ENCODE results near the gene MGMT.

Gene MGMT

DNA sequence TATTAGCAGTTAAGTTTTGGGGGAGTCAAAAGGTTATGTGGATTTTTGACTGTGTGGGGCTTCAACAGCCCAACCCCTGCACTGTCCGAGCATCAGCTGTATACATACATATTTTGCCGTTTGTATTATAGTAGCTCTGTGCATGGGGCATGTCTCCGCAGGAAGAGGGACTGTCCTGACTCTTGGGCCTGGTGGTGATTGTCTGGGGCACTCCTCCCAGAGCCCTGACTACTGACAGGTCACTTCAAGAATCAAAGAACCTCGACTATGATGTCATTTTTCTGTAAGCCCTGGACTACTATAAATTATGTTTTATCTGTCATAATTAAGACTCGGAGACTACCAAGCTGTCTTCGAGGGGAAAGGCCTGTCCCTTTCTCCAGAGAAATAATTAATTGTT lies 51.8 kb downstream of the MGMT start:
- no peak for DNase-seq (ENCODE audit: low read depth in 2 of 3, low spot score in 1 of 3)

DNA sequence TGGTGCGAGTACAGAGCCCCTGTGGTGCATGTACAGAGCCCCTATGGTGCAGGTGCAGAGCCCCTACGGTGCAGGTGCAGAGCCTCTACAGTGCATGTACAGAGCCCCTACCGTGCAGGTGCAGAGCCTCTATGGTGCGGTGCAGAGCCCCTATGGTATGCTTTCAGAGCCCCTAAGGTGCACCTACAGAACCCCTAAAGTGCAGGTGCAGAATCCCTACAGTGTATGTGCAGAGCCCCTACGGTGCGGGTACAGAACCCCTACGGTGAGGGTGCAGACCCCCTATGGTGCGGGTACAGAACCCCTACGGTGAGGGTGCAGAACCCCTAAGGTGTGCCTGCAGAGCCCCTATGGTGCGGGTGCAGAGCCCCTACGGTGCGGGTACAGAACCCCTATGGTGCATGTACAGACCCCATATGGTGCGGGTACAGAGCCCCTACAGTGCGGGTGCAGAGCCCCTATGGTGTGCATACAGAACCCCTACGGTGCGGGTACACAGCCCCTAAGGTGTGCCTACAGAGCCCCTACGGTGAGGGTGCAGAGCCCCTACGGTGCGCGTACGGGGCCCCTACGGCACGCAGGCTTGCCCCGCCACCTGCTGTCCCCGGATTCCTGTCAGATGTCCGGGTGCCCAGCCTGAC lies 53.5 kb downstream of the MGMT start:
- no peak for DNase-seq (ENCODE audit: low read depth in 2 of 3, low spot score in 1 of 3)

DNA sequence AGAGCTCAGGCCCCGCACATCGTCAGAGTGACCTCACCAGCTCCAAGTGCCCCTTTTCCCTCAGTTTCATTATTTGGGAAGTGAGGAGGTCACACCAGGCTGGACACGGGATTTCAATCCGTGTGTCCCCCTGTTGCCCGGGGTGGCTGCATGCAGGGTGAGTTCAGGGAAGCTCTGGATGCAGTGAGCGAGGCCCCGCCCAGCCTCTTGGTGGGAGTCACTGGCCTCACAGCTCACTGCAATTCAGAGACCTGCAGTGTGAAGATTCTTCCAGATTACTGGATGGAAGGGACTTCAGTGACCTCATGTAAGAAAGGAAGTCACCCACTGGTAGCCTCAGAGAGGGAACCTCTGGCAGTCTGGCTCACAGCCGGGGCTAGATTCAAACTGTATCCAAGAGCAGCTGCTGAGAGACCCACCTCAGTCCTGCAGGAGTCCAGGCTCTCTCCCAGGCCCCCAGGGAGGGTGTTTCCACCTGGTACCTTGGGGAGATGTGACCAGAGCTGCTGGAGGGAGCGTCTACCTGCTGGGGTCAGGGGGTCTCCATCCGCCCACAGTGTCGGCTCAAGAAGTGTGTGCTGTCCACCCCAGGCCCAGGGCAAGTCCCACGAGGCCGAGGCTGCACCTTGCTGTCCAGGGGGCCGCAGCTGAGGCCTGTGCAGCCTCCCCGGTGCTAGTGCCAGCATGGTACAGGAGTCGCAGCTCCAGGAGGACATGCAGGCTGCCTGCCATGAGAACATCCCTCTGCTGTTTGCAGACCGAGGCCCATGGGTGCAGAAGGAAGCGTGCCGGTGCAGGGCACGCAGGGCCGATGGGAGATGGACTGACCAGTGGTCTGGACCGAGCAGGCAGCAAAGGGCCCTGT lies 54.4 kb downstream of the MGMT start:
- no peak for DNase-seq (ENCODE audit: low read depth in 2 of 3, low spot score in 1 of 3)

DNA sequence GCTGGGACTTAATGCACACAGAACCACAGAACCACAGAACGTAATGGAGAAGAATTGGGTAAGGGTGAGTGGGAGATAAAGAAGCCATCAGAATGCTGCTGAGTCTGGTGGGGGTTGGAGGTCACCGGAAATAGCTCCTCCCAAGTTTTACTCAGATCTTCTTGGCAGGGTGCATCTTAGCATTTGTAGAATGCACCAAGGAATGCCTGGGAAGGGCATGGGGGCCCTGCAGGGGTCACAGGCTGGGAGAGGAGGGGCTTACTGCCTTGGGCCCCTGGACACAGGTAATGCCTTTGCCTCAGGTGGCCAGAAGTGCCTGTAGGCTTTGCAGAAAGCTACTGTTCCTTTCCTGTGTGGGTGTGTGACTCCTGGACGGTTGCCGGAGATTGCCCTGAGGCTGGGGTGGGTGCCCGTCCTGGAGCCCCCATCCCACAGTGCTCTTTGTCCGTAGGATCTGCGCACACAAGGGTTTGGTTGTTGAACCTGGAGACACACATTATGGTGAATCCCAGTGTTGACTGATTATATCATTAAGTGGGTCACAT lies 55.1 kb downstream of the MGMT start:
- no peak for DNase-seq (ENCODE audit: low read depth in 2 of 3, low spot score in 1 of 3)

DNA sequence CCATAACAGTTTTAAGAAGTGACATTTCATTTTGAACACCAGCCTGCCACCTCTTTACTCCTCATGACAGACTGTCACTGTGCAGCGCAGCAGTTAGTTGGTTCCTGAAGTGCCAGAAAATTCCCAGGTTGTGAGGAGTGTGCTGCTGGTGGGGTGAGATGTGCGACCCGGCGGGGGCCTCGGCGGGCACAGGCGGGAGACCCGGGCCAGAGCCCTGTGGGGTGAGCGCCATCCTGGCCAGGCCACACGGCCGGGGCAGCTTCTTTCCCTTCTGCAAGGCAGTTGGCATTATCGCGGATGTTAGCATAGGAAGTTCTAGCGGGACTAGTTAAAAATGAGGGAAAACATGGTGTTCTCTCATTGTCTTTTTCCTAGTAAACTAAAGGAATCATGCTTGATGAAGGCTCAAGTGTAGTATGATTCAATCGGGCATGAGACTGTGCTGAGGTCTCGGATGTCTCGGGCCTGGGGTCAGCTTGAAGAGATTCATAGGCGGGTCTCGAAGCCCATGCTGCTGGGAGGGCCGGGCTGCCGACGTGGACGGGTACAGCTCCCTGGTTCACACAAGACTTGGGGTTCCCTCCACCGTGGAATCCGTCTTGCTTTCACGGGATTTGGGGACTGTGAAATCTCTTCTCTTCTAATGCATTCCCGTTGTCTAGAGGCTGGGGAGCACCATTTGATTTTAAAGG lies 56.1 kb downstream of the MGMT start:
- no peak for DNase-seq (ENCODE audit: low read depth in 2 of 3, low spot score in 1 of 3)

DNA sequence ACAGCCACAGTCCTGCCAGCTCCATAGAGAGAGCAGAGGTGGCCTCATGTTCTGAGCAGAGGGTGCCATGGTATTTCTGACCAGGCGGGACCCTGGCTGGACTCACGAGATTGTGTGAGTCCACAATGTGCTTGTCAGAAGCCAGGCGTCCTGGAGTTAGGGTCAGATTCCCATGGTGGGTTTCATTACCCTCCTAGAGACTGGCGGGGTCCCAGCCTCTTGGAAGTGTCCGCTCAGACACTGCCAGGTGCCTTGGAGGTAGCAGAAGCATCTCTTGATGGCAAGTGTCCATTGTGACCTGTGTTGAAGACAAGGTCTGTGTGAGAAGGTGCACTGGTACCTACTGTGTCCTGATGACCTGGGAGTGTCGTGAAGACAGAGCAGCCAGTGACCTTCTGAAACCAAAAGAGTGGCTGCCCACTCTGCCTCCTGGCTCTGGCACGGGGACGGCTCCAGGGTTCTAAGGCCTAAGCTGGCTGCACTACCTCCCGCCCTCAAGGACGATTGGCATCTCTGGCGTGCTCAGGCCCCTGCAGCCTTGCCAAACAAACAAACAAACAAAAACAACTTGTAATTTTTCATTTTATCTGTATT lies 56.8 kb downstream of the MGMT start:
- no peak for DNase-seq (ENCODE audit: low read depth in 2 of 3, low spot score in 1 of 3)

DNA sequence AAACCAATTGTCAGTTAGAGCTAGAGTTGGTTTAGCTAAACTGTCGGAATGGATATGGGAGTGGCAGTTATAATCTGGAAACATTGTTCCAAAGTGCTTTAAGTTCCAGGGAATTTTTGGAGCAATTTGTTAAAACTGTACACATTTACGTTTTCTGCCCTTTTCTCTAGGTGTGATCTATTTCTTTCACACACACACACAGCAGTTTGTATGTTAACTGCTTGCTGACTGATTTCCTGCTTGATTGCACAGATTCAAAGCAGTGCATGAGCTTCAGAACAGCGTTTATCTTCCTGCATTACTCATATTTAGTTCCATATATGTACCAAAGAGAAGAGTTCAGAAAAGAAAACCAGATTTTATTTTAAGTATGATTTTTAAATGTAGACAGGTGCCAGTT lies 57.9 kb downstream of the MGMT start:
- DNase-seq (ENCODE audit: low read depth in 2 of 3, low spot score in 1 of 3): no peak

DNA sequence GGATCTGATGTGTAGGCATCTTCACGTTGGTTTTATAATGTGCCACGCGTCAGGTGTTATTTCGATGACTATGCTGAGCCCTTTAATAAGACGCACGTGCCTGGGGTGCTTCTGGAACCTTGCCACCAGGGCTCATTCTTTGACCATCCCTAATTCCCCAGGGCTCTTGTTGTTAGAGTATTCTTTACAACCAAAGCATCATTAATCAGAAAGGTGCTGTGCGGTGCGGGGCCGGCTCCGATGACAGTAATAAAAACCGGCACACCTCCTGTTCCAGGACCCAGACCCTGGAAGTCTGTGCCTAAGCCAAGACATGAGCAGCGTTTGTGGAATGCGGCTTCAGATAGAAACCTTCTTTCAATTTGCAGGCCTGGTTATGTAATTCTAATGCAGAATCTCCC lies 58.4 kb downstream of the MGMT start:
- DNase-seq (ENCODE audit: low read depth in 2 of 3, low spot score in 1 of 3): no peak

DNA sequence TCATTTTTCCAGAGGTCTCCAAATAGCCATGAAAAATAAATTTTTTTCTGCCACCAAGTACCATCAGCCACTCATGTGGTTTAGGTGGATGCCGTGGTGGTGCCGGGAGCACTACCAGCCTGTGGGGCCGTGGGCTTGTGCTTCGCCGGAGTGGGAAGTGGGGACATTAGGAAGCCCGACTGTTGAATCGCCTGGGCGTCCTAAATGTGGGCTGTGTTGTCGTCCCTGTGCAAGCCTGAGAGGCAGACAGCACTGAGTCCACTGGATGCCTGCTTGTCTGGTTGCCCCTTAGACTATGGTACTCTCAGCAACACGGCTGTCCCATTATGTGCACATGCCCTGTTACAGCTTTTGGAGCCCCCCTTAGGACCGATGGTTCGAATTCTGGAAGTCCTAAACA lies 59.9 kb downstream of the MGMT start:
- no peak for DNase-seq (ENCODE audit: low read depth in 2 of 3, low spot score in 1 of 3)

DNA sequence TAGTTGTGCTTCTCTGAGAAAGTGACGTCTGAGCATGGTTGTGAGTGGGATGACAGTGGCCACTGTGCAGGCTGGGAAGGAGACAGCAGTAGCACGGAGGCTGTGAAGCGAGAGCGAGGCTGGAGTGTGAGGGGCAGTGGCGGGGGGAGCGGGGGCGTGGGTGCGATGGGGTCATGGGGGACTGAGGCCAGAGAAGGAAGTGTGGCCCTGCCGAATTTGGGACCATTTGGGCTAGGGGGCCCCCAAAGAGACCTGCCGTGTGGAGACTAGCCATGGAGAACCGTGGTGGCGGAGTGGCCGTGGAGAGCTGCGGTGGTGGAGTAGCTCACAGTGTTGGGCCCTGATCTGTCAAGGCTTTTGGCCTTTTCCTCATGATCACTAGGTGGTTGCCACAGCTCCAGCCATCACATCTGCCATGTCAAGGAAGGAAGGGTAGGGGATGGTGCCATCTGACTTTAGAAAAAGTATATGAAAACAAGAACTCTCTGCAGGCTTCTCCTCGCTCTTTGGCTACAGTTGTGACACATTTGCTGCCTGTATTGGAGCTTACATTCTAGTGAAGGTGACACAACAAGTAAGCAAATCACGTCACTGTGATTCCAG lies 61.4 kb downstream of the MGMT start:
- no peak for DNase-seq (ENCODE audit: low read depth in 2 of 3, low spot score in 1 of 3)

DNA sequence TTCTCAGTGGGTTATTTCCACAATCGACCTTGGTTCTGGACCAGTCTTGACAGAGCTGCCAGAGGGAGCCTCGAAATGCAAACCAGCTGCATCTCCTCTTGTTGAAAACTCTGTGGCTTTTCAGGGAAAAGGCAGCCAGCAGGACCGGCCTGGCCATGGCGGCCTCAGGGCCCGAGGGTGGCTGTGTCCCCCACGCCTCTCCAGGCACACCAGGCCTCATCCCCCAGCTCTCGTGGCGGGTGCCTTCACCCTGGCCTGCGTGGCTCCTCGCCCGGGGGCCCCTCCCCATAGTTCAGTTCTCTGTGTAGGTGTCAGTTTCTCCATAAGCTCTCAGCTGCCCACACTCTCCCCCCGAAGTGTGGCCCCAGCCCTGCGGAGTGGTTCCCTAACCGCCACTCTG lies 63.5 kb downstream of the MGMT start:
- no peak for DNase-seq (ENCODE audit: low read depth in 2 of 3, low spot score in 1 of 3)

DNA sequence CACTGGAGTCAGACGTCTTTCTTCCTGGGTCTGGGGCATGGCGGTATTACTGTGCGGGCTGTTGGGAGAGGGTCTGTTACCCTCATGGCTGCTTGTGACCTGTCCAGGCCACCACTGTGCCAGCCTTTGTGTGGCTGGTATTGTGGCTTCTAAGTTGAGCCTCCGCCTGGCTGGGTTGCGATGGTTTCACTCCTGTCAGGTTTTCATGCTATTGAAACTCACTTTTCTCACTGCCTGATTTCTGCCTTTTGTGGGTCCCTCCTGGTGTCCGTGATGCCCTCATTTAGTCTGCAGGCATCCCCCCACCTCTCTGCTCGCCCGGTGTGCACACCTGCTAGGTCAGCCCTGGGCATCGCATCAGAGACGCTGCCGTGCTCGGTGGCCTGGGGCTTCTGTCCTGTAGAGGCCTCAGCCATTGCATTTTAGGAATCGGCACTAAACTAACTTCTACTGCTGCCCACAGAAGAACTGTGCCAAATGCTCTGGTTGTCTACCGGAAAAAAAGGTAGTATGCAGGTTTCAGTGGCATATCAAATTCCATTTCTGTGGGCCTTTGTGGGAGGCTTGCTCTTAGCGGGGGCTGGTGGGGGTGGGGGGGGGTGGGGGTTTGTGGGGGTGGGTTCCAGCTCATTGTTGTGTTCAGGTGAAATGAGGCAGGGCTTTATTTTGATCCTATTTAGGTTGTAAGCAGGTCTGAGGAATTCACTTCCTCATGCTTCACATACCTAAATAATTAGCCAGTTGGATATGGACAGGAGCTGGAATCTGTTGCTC lies 64.3 kb downstream of the MGMT start:
- no peak for DNase-seq (ENCODE audit: low read depth in 2 of 3, low spot score in 1 of 3)

DNA sequence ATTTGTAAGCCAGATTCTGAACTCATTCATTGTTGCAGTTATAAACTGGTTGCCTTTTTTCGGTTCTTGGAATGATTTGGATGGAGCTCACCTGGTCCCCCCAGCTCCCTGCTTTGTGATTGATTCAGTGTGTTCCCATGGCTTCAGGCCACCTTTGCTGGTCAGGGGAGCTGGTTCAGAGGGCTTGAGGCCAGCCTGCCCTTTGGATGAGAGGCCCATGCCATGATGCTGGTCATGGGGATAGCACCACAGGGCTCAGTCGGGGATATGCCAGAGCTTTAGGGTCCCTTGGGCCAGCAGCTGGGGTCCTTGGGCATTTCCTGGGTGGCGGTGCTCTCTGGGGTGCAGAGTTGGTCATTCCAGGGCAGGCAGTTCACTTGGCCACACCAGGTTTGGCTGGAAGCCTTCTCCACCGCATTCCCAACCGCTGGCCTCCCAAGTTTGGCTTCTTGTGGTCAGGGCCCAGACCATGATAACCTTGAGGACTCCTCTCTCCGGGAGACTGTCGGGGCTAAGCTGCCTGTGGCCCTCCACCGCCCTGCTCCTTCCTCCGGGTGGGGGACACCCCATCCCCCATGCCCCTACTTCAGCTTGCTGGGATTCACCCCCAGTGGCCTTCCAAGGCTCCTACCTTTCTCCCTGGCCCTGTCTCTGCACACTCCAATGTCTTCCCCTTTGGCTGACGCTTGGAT lies 65.1 kb downstream of the MGMT start:
- DNase-seq (ENCODE audit: low read depth in 2 of 3, low spot score in 1 of 3): no peak

DNA sequence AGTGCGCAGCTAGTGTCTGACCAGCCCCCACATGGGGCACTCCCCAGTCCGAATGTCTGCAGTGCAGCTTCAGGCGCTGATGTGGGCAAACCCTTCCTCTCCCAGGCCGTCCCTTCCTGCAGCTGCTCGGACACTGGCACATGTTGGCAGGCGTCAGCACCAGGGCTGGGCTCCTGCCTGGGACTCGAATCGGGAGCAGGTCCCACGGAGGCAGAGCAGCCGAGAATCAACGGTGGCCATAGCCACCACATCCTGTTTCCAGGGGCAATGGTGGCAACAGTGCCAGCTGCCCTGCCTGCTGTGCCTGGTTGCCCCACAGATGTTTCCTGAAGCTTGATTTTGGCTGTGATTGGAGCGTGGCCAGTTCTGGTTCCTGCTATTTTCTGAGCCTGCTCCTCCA lies 65.8 kb downstream of the MGMT start:
- no peak for DNase-seq (ENCODE audit: low read depth in 2 of 3, low spot score in 1 of 3)

DNA sequence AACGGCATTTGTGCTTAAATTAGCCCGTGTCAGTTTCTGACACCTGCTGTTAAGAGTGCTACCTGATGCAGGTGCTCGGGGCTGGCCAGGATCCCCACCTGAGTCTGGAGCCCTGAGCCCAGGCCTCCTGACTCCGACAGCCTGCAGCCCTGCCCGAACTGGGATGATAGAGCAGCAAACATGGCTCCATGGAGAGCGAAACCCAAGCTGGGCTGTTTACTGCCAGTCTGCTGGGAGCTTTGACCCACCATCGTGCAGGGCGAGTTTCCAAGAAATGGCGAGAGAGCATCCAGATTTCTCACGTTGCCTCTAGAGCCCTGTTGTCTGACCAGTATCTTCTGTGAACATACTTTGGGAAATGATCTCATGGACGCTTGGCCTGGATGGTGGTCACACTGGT lies 66.2 kb downstream of the MGMT start:
- DNase-seq (ENCODE audit: low read depth in 2 of 3, low spot score in 1 of 3): no peak

DNA sequence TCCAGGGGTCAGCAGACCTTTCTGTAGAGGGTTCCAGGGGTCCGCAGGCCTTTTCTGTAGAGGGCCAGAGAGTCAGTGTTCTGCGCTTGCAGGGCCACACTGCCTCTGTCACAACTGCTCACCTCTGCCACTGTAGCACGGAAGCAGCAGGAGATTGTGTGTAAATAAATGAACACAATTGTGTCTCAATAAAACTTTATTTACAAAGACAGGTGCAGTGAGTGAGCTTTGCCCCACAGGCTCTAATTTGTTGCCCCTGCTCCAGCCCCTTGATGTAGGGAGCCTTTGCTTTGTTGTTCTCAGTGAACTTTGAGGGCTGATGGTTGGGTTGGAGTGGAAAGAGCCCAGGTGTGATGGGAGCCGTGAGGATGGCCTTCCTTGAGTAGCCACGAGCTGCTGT lies 67.8 kb downstream of the MGMT start:
- DNase-seq (ENCODE audit: low read depth in 2 of 3, low spot score in 1 of 3): no peak

DNA sequence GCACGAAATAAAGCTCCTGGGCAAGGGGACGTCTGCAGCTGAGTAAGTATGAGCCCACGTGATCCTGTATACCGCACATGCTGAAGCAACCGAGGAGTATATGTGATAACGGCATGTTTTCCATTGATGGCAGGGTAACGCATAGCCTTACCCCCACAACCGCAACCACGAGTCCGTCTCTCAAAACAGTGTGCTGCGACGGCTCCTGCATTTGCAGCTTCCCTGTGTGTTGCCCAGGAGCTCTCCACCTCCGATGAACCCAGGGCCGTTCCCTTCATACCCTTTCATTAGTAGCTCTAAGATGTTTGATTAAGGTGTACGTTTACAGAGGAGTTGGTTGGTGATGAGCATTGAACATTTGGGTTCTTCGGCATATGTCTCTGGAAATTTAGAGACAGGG lies 69.3 kb downstream of the MGMT start:
- no peak for DNase-seq (ENCODE audit: low read depth in 2 of 3, low spot score in 1 of 3)

DNA sequence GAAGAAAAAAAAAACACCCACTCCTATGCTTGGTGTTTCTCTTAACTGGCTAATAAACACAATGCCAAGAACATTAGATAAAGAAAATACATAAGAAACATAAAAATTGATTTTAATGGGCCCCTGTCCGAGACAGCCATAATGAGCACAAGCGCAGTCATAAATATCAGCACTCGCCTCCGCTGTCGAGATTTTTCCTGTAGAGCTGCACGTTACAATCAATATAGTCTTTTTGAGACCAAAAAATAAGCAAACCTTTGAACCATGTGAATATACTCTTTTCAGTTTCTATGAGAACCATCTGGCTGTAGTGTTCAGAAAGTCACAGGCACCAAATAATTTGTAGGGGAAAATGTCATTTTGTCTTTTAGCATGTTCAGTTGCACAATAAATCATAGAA lies 70.1 kb downstream of the MGMT start:
- no peak for DNase-seq (ENCODE audit: low read depth in 2 of 3, low spot score in 1 of 3)

DNA sequence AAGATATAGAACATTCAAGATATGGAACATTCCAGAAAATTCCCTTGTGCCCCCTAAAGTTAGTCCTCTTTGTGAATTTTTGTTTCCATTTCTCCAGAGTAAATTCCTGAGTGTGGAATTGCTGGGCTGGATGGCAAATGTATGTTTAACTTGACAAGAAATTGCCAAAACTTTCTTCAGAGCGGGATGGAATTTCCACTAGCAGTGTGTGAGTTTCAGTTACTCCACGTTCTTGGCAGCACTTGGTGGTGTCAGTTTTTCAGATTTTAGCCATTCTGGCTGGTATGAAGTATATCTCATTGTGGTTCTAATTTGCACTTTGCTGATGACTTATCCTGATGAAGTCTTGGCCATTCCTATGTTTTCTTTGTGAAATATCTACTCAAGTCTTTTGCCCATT lies 71.2 kb downstream of the MGMT start:
- no peak for DNase-seq (ENCODE audit: low read depth in 2 of 3, low spot score in 1 of 3)

DNA sequence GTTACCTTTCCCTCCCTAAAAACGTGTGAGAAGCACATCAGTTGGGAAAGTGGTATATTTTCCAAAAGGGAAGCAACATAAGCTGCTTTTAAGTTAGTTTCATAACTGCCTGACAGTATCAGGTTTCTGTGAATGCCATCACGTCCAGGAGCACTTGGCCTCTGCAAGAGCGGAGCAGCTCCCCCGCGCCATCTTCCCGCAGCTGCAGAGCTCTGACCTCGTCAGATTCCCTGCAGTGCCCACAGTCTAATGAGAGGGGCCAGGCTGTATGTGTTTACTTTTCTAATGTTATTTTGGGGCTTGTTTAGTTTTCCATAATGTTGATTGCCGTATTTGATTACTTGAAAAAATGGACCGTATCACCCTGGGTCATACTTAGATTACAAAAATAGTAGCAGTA lies 74.2 kb downstream of the MGMT start:
- DNase-seq (ENCODE audit: low read depth in 2 of 3, low spot score in 1 of 3): no peak
